ENCODE data around the gene ASIC5.

ASIC5 gene

GRCh38 chr4:155820887-155821518 is 45.1 kb downstream of the ASIC5 start:
- no peak for TF ChIP-seq CTCF (IDR thresholded peaks at IDR 0.05)
- no peak for TF ChIP-seq ZFX (IDR thresholded peaks at IDR 0.05; ENCODE audit: borderline replicate concordance)
- H3K27ac ChIP-seq: no peak overlapping the region

GRCh38 chr4:155819066-155819465 is 47.0 kb downstream of the ASIC5 start:
- no peak for TF ChIP-seq CTCF (IDR thresholded peaks at IDR 0.05)
- no peak for TF ChIP-seq ZFX (IDR thresholded peaks at IDR 0.05; ENCODE audit: borderline replicate concordance)
- no peak overlapping the region for H3K27ac ChIP-seq

- no peak overlapping the region for H3K27ac ChIP-seq
- TF ChIP-seq CTCF (IDR thresholded peaks at IDR 0.05) (no peak), ZFX (IDR thresholded peaks at IDR 0.05; ENCODE audit: borderline replicate concordance) (no peak)
Measured at GRCh38 chr4:155818639-155819038, 47.4 kb downstream of the ASIC5 start.

- TF ChIP-seq ZFX (IDR thresholded peaks at IDR 0.05; ENCODE audit: borderline replicate concordance) (no peak), CTCF (IDR thresholded peaks at IDR 0.05) (no peak)
- H3K27ac ChIP-seq: no peak overlapping the region
Measured at GRCh38 chr4:155811083-155811482, 55.0 kb downstream of the ASIC5 start.

GRCh38 chr4:155809835-155810234 is 56.2 kb downstream of the ASIC5 start:
- TF ChIP-seq CTCF (IDR thresholded peaks at IDR 0.05) (peak; percentile 79), ZFX (IDR thresholded peaks at IDR 0.05; ENCODE audit: borderline replicate concordance) (no peak)
- no peak overlapping the region for H3K27ac ChIP-seq

GRCh38 chr4:155807021-155807420 is 59.1 kb downstream of the ASIC5 start:
- no peak for TF ChIP-seq CTCF (IDR thresholded peaks at IDR 0.05)
- TF ChIP-seq ZFX (IDR thresholded peaks at IDR 0.05; ENCODE audit: borderline replicate concordance): no peak
- H3K27ac ChIP-seq: no peak overlapping the region

GRCh38 chr4:155805016-155805415 is 61.1 kb downstream of the ASIC5 start:
- H3K27ac ChIP-seq: no peak overlapping the region
- TF ChIP-seq ZFX (IDR thresholded peaks at IDR 0.05; ENCODE audit: borderline replicate concordance) (no peak), CTCF (IDR thresholded peaks at IDR 0.05) (no peak)
